ENCODE results near the gene DYNC1H1.
"Not testable (repeated sequence)": the region's sequence is repeated elsewhere in the genome, so short reads cannot be mapped to it uniquely, and the experiment has no call there.

The DYNC1H1 gene

GRCh38 chr14:102074415-102074964 is 110.1 kb downstream of the DYNC1H1 start:
- FAIRE-seq = no peak

GRCh38 chr14:102075155-102075554 is 110.8 kb downstream of the DYNC1H1 start:
- FAIRE-seq = no peak

- FAIRE-seq = no peak
Observed at GRCh38 chr14:102077382-102077709, 113.0 kb downstream of the DYNC1H1 start.

GRCh38 chr14:102078361-102078791 is 114.0 kb downstream of the DYNC1H1 start:
- FAIRE-seq = not testable (repeated sequence)

- FAIRE-seq = no peak
Observed at GRCh38 chr14:102078831-102079699, 114.7 kb downstream of the DYNC1H1 start.

GRCh38 chr14:102079700-102079979 is 115.3 kb downstream of the DYNC1H1 start:
- no peak for FAIRE-seq

GRCh38 chr14:102080183-102081080 is 116.1 kb downstream of the DYNC1H1 start:
- FAIRE-seq = no peak

GRCh38 chr14:102081231-102082080 is 117.1 kb downstream of the DYNC1H1 start:
- no peak for FAIRE-seq

GRCh38 chr14:102084522-102084921 is 120.1 kb downstream of the DYNC1H1 start:
- not testable (repeated sequence) for FAIRE-seq

GRCh38 chr14:102084931-102085330 is 120.6 kb downstream of the DYNC1H1 start:
- FAIRE-seq = no peak

GRCh38 chr14:102085488-102085887 is 121.1 kb downstream of the DYNC1H1 start:
- no peak for FAIRE-seq

GRCh38 chr14:102085948-102086708 is 121.8 kb downstream of the DYNC1H1 start:
- FAIRE-seq = no peak

- FAIRE-seq = no peak
Observed at GRCh38 chr14:102086709-102086971, 122.3 kb downstream of the DYNC1H1 start.

GRCh38 chr14:102086972-102087761 is 122.8 kb downstream of the DYNC1H1 start, which contains the start of gene HSP90AA1:
HSP90AA1 (minus strand) TSS chr14:102087044; CDS start chr14:102086378, 666 bp downstream.
- FAIRE-seq = no peak

- FAIRE-seq = no peak
Observed at GRCh38 chr14:102087762-102088011, 123.3 kb downstream of the DYNC1H1 start.

- no peak for FAIRE-seq
Observed at GRCh38 chr14:102088012-102088792, 123.8 kb downstream of the DYNC1H1 start.

- no peak for FAIRE-seq
Observed at GRCh38 chr14:102089621-102090343, 125.4 kb downstream of the DYNC1H1 start.

- no peak for FAIRE-seq
Observed at GRCh38 chr14:102090713-102091112, 126.3 kb downstream of the DYNC1H1 start.

- no peak for FAIRE-seq
Observed at GRCh38 chr14:102092806-102093205, 128.4 kb downstream of the DYNC1H1 start.

GRCh38 chr14:102094101-102094500 is 129.7 kb downstream of the DYNC1H1 start:
- no peak for FAIRE-seq
